ENCODE results near the gene DCTN1.
"Not testable (repeated sequence)": the region's sequence is repeated elsewhere in the genome, so short reads cannot be mapped to it uniquely, and the experiment has no call there.

Gene DCTN1

GRCh38 chr2:74424995-74425406 lies 44.9 kb upstream of the DCTN1 start:
- Histone ChIP-seq H3K18ac (ENCODE audit: low read length) (no peak overlapping the region), H3K4me1 (ENCODE audit: control insufficient read depth, low read depth, low read length) (peaks cover 13% of the 10 kb centered on the region), H2AK5ac (ENCODE audit: low read length) (no peak overlapping the region), H2BK15ac (replicated peaks; ENCODE audit: low read depth) (no peak overlapping the region), H3K79me1 (ENCODE audit: low read length) (no peaks in the 10 kb centered on the region), H4K8ac (ENCODE audit: low read depth, low read length) (no peak overlapping the region), H3K79me2 (ENCODE audit: control insufficient read depth, insufficient read depth, low read length) (no peaks in the 10 kb centered on the region), H3K27ac (ENCODE audit: low read depth, low read length) (no peak overlapping the region), H3K56ac (ENCODE audit: low read length) (no peak overlapping the region), H3K4ac (ENCODE audit: low read depth, low read length) (no peak overlapping the region), H2BK5ac (ENCODE audit: low read length) (no peak overlapping the region), H3K36me3 (ENCODE audit: control insufficient read depth, insufficient read depth, low read length) (peaks cover 7% of the 10 kb centered on the region), H4K5ac (ENCODE audit: low read length) (no peak overlapping the region), H3K9ac (ENCODE audit: low read length) (no peak overlapping the region), H3K4me3 (ENCODE audit: low read length) (no peak overlapping the region), H3K27me3 (ENCODE audit: insufficient read depth, low read length, poor library complexity) (no peaks in the 10 kb centered on the region), H3K4me2 (ENCODE audit: low read length) (no peak overlapping the region), H2BK120ac (ENCODE audit: low read depth, low read length) (no peak overlapping the region), H3K23ac (ENCODE audit: low read length) (no peak overlapping the region)
- no peak for DNase-seq
- no CpG with 5 or more reads among the region's 5 CpGs for whole genome bisulfite sequencing (ENCODE audit: extremely low coverage, insufficient coverage, low lambda C conversion rate)

GRCh38 chr2:74424139-74424992 lies 44.3 kb upstream of the DCTN1 start:
- H3K79me1 ChIP-seq (ENCODE audit: low read length), result no peaks in the 10 kb centered on the region
- no peak overlapping the region for H4K8ac ChIP-seq (ENCODE audit: low read depth, low read length)
- H4K5ac ChIP-seq (ENCODE audit: low read length), result no peak overlapping the region
- no peak overlapping the region for H3K56ac ChIP-seq (ENCODE audit: low read length)
- no peak overlapping the region for H2BK15ac ChIP-seq (replicated peaks; ENCODE audit: low read depth)
- H3K27me3 ChIP-seq (ENCODE audit: insufficient read depth, low read length, poor library complexity), result no peaks in the 10 kb centered on the region
- peaks cover 7% of the 10 kb centered on the region for H3K36me3 ChIP-seq (ENCODE audit: control insufficient read depth, insufficient read depth, low read length)
- no CpG with 5 or more reads among the region's 5 CpGs for WGBS (ENCODE audit: extremely low coverage, insufficient coverage, low lambda C conversion rate)
- no peak overlapping the region for H2BK5ac ChIP-seq (ENCODE audit: low read length)
- peaks cover 13% of the 10 kb centered on the region for H3K4me1 ChIP-seq (ENCODE audit: control insufficient read depth, low read depth, low read length)
- H2AK5ac ChIP-seq (ENCODE audit: low read length), result no peak overlapping the region
- no peak overlapping the region for H2BK120ac ChIP-seq (ENCODE audit: low read depth, low read length)
- no peak overlapping the region for H3K18ac ChIP-seq (ENCODE audit: low read length)
- peak; percentile 64 for DNase-seq
- no peak overlapping the region for H3K9ac ChIP-seq (ENCODE audit: low read length)
- no peak overlapping the region for H3K27ac ChIP-seq (ENCODE audit: low read depth, low read length)
- no peak overlapping the region for H3K4me2 ChIP-seq (ENCODE audit: low read length)
- H3K4ac ChIP-seq (ENCODE audit: low read depth, low read length), result no peak overlapping the region
- H3K23ac ChIP-seq (ENCODE audit: low read length), result no peak overlapping the region
- no peak overlapping the region for H3K4me3 ChIP-seq (ENCODE audit: low read length)
- H3K79me2 ChIP-seq (ENCODE audit: control insufficient read depth, insufficient read depth, low read length), result no peaks in the 10 kb centered on the region

- H3K4me2 ChIP-seq (ENCODE audit: low read length), result no peak overlapping the region
- no peak overlapping the region for H3K4me3 ChIP-seq (ENCODE audit: low read length)
- H3K27ac ChIP-seq (ENCODE audit: low read depth, low read length), result no peak overlapping the region
- H3K27me3 ChIP-seq (ENCODE audit: insufficient read depth, low read length, poor library complexity), result no peaks in the 10 kb centered on the region
- H3K9ac ChIP-seq (ENCODE audit: low read length), result no peak overlapping the region
- H3K79me2 ChIP-seq (ENCODE audit: control insufficient read depth, insufficient read depth, low read length), result no peaks in the 10 kb centered on the region
- H3K23ac ChIP-seq (ENCODE audit: low read length), result no peak overlapping the region
- H2AK5ac ChIP-seq (ENCODE audit: low read length), result no peak overlapping the region
- DNase-seq, result no peak
- no peak overlapping the region for H2BK120ac ChIP-seq (ENCODE audit: low read depth, low read length)
- H3K4me1 ChIP-seq (ENCODE audit: control insufficient read depth, low read depth, low read length), result peaks cover 13% of the 10 kb centered on the region
- H4K5ac ChIP-seq (ENCODE audit: low read length), result no peak overlapping the region
- H2BK5ac ChIP-seq (ENCODE audit: low read length), result no peak overlapping the region
- H3K79me1 ChIP-seq (ENCODE audit: low read length), result no peaks in the 10 kb centered on the region
- no peak overlapping the region for H2BK15ac ChIP-seq (replicated peaks; ENCODE audit: low read depth)
- WGBS (ENCODE audit: extremely low coverage, insufficient coverage, low lambda C conversion rate), result no CpG with 5 or more reads among the region's 9 CpGs
- peaks cover 5% of the 10 kb centered on the region for H3K36me3 ChIP-seq (ENCODE audit: control insufficient read depth, insufficient read depth, low read length)
- H4K8ac ChIP-seq (ENCODE audit: low read depth, low read length), result no peak overlapping the region
- H3K56ac ChIP-seq (ENCODE audit: low read length), result no peak overlapping the region
- no peak overlapping the region for H3K4ac ChIP-seq (ENCODE audit: low read depth, low read length)
- H3K18ac ChIP-seq (ENCODE audit: low read length), result no peak overlapping the region
Measured at GRCh38 chr2:74423231-74424095, 43.4 kb upstream of the DCTN1 start.

GRCh38 chr2:74421221-74421870 lies 41.2 kb upstream of the DCTN1 start, which contains the start of the genes C2orf81 and WDR54:
Gene C2orf81 (minus strand): TSS chr2:74421619. CDS start chr2:74421560, 59 bp downstream.
Gene WDR54 (plus strand): TSS chr2:74421730. CDS start chr2:74422154, 424 bp downstream.
- no CpG with 5 or more reads among the region's 57 CpGs for WGBS (ENCODE audit: extremely low coverage, insufficient coverage, low lambda C conversion rate)
- H2BK15ac ChIP-seq (replicated peaks; ENCODE audit: low read depth), result no peak within 1 kb of the TSS
- H3K56ac ChIP-seq (ENCODE audit: low read length), result peak within 1 kb of the TSS; percentile 66
- H3K9ac ChIP-seq (ENCODE audit: low read length), result peak within 1 kb of the TSS; percentile 58
- H3K4me2 ChIP-seq (ENCODE audit: low read length), result peak within 1 kb of the TSS; percentile 85
- peaks cover 3% of the 10 kb centered on the region for H3K36me3 ChIP-seq (ENCODE audit: control insufficient read depth, insufficient read depth, low read length)
- no peaks in the 10 kb centered on the region for H3K79me2 ChIP-seq (ENCODE audit: control insufficient read depth, insufficient read depth, low read length)
- peak; percentile 94 for DNase-seq
- no peak within 1 kb of the TSS for H3K27ac ChIP-seq (ENCODE audit: low read depth, low read length)
- H3K4me3 ChIP-seq (ENCODE audit: low read length), result peak within 1 kb of the TSS; percentile 69
- no peak within 1 kb of the TSS for H2BK5ac ChIP-seq (ENCODE audit: low read length)
- H2AK5ac ChIP-seq (ENCODE audit: low read length), result no peak within 1 kb of the TSS
- H3K4me1 ChIP-seq (ENCODE audit: control insufficient read depth, low read depth, low read length), result peaks cover 4% of the 10 kb centered on the region
- H3K27me3 ChIP-seq (ENCODE audit: insufficient read depth, low read length, poor library complexity), result no peaks in the 10 kb centered on the region
- no peak within 1 kb of the TSS for H4K8ac ChIP-seq (ENCODE audit: low read depth, low read length)
- no peak within 1 kb of the TSS for H3K18ac ChIP-seq (ENCODE audit: low read length)
- no peak within 1 kb of the TSS for H3K4ac ChIP-seq (ENCODE audit: low read depth, low read length)
- no peak within 1 kb of the TSS for H2BK120ac ChIP-seq (ENCODE audit: low read depth, low read length)
- no peaks in the 10 kb centered on the region for H3K79me1 ChIP-seq (ENCODE audit: low read length)
- H3K23ac ChIP-seq (ENCODE audit: low read length), result no peak within 1 kb of the TSS
- no peak within 1 kb of the TSS for H4K5ac ChIP-seq (ENCODE audit: low read length)

GRCh38 chr2:74420443-74421103 lies 40.5 kb upstream of the DCTN1 start:
- H3K27ac ChIP-seq (ENCODE audit: low read depth, low read length); H3K36me3 ChIP-seq (ENCODE audit: control insufficient read depth, insufficient read depth, low read length); H2AK5ac ChIP-seq (ENCODE audit: low read length); H3K79me2 ChIP-seq (ENCODE audit: control insufficient read depth, insufficient read depth, low read length); H2BK15ac ChIP-seq (replicated peaks; ENCODE audit: low read depth); H3K9ac ChIP-seq (ENCODE audit: low read length); H2BK120ac ChIP-seq (ENCODE audit: low read depth, low read length); H4K5ac ChIP-seq (ENCODE audit: low read length); H3K23ac ChIP-seq (ENCODE audit: low read length); H3K4me3 ChIP-seq (ENCODE audit: low read length); H3K18ac ChIP-seq (ENCODE audit: low read length); H3K56ac ChIP-seq (ENCODE audit: low read length); H3K27me3 ChIP-seq (ENCODE audit: insufficient read depth, low read length, poor library complexity); H4K8ac ChIP-seq (ENCODE audit: low read depth, low read length); H2BK5ac ChIP-seq (ENCODE audit: low read length); H3K4me2 ChIP-seq (ENCODE audit: low read length); DNase-seq; H3K4ac ChIP-seq (ENCODE audit: low read depth, low read length); H3K79me1 ChIP-seq (ENCODE audit: low read length); H3K4me1 ChIP-seq (ENCODE audit: control insufficient read depth, low read depth, low read length): not testable (repeated sequence)
- no CpG with 5 or more reads among the region's 19 CpGs for WGBS (ENCODE audit: extremely low coverage, insufficient coverage, low lambda C conversion rate)
